MM.1S (cell line): ENCODE results near the gene CYP4F12.
"Not testable (repeated sequence)": the region's sequence is repeated elsewhere in the genome, so short reads cannot be mapped to it uniquely, and the experiment has no call there.

Experiments used
- DNase-seq: peaks from one replicate; pipeline ENCODE4 v3.0.0-alpha.2; 2015
- H2AFZ ChIP-seq: fragments of 300-600 bp; sonication (generic); 2 replicates; pipeline ENCODE4 v1.6.0; 2016; ENCODE audit warnings: antibody characterized with exemption, low read length
- H3F3A ChIP-seq: fragments of 300-600 bp; sonication (generic); 2 replicates; pipeline ENCODE4 v1.6.1; 2016; ENCODE audit warnings: mild to moderate bottlenecking, antibody characterized with exemption, low read length, moderate library complexity, mixed read lengths; ENCODE audit not compliant: insufficient read depth
- H3K27ac ChIP-seq: fragments of 300-600 bp; sonication (generic); 2 replicates; pipeline ENCODE4 v1.5.1; 2016; ENCODE audit warnings: mild to moderate bottlenecking, low read length
- H3K27me3 ChIP-seq: fragments of 300-600 bp; sonication (generic); replicated peaks from 2 replicates; pipeline ENCODE4 v1.6.0; 2016; ENCODE audit warnings: low read length; ENCODE audit not compliant: insufficient read depth
- H3K36me3 ChIP-seq: fragments of 300-600 bp; sonication (generic); replicated peaks from 2 replicates; pipeline ENCODE4 v1.6.1; 2016; ENCODE audit warnings: mild to moderate bottlenecking, low read length, mixed read lengths; ENCODE audit not compliant: insufficient read depth
- H3K4me1 ChIP-seq: fragments of 300-600 bp; sonication (generic); 2 replicates; pipeline ENCODE4 v1.6.1; 2016; ENCODE audit warnings: low read length, mixed read lengths
- H3K4me2 ChIP-seq: fragments of 300-600 bp; sonication (generic); 2 replicates; pipeline ENCODE4 v1.6.0; 2016; ENCODE audit warnings: low read depth, low read length
- H3K4me3 ChIP-seq: fragments of 300-600 bp; sonication (generic); 2 replicates; pipeline ENCODE4 v1.5.1; 2016; ENCODE audit warnings: low read length, mixed read lengths
- H3K79me2 ChIP-seq: fragments of 300-600 bp; sonication (generic); 2 replicates; pipeline ENCODE4 v1.6.1; 2016; ENCODE audit warnings: mixed run types, low read length, mixed read lengths
- H3K9ac ChIP-seq: fragments of 300-600 bp; sonication (generic); 2 replicates; pipeline ENCODE4 v1.6.1; 2016; ENCODE audit warnings: low read length, mixed read lengths
- H3K9me2 ChIP-seq: fragments of 300-600 bp; sonication (generic); replicated peaks from 2 replicates; pipeline ENCODE4 v1.6.1; 2016; ENCODE audit warnings: mild to moderate bottlenecking, low read length, mixed read lengths; ENCODE audit not compliant: insufficient read depth
- H3K9me3 ChIP-seq: fragments of 300-600 bp; sonication (generic); replicated peaks from 2 replicates; pipeline ENCODE4 v1.6.1; 2016; ENCODE audit warnings: mild to moderate bottlenecking, low read length, mixed read lengths; ENCODE audit not compliant: insufficient read depth
- H4K20me1 ChIP-seq: fragments of 300-600 bp; sonication (generic); 2 replicates; pipeline ENCODE4 v1.6.1; 2016; ENCODE audit warnings: mild to moderate bottlenecking, low read length, moderate library complexity, mixed read lengths; ENCODE audit not compliant: insufficient read depth
- CTCF ChIP-seq: fragments of 300-600 bp; sonication (generic); IDR thresholded peaks from 2 replicates; pipeline ENCODE4 v1.5.1; 2016; ENCODE audit warnings: antibody characterized with exemption, low read length, mixed read lengths
- EZH2 ChIP-seq: fragments of 300-600 bp; sonication (generic); optimal IDR thresholded peaks from 2 replicates; pipeline ENCODE3; 2017; ENCODE audit warnings: low read depth, mild to moderate bottlenecking, antibody characterized with exemption, low read length, mixed read lengths
- EZH2phosphoT487 ChIP-seq: fragments of 300-600 bp; sonication (generic); IDR thresholded peaks from 2 replicates; pipeline ENCODE4 v1.6.1; 2018; ENCODE audit warnings: antibody characterized with exemption, low read length

CYP4F12 gene

DNA sequence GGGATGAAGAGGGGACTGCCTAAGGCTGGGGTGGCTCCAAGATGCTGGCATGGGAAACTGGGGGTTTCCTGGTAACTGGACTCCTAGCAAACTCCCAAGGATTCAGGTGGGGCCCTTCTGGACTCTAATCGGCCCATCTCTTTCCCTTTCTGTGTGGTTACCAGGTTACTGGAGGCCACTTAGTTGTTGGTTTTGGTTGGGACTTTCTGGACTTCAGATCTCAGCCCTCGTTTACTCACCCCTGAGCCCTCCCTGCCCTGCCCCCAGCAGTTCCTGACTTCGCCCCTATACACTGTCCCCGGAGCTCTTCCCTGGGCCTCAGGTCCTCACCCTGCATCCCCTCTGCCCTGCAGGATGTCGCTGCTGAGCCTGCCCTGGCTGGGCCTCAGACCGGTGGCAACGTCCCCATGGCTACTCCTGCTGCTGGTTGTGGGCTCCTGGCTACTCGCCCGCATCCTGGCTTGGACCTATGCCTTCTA lies 328 bp downstream of the CYP4F12 start:
- H3K4me3 ChIP-seq = no peak overlapping the region
- H4K20me1 ChIP-seq = no peaks in the 10 kb centered on the region
- H3K27me3 ChIP-seq = peaks cover 10% of the 10 kb centered on the region; the same call in 1 of the 2 replicates
- DNase-seq = no peak
- no peak overlapping the region for H3K9ac ChIP-seq
- no peaks in the 10 kb centered on the region for H3F3A ChIP-seq
- no peaks in the 10 kb centered on the region for H3K36me3 ChIP-seq
- H3K79me2 ChIP-seq = no peaks in the 10 kb centered on the region
- H3K9me3 ChIP-seq = no peaks in the 10 kb centered on the region
- no peak overlapping the region for H3K27ac ChIP-seq
- no peaks in the 10 kb centered on the region for H3K4me1 ChIP-seq
- TF ChIP-seq EZH2 = no peak
- no peak for TF ChIP-seq CTCF
- TF ChIP-seq EZH2phosphoT487 = no peak
- H3K9me2 ChIP-seq = no peaks in the 10 kb centered on the region
- H2AFZ ChIP-seq = no peak overlapping the region
- no peak overlapping the region for H3K4me2 ChIP-seq

DNA sequence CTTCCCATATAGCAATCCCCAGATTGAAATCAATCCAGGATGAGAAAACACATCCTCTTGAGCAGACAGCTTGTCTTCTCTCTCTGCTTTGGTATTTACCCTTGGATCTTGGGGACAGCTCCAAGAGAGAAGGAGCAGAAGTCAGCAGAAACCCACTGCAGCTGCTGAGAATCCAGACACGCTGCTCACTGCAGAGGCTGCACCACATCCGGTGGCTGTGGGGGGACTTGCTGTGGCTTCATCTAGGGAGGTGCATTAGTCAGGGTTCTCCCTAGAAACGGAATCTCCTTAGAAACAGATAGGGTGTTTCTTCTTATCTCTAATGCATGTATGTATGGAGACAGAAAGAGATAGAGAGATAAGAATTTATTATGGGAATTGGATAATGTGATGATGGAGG lies 2.7 kb downstream of the CYP4F12 start:
- Histone ChIP-seq H3K4me2 (no peak overlapping the region), H3K79me2 (no peaks in the 10 kb centered on the region), H3K9me3 (no peaks in the 10 kb centered on the region), H3K36me3 (no peaks in the 10 kb centered on the region), H4K20me1 (no peaks in the 10 kb centered on the region), H3K9me2 (no peaks in the 10 kb centered on the region), H3K27me3 (peaks cover 2% of the 10 kb centered on the region; the same call in 1 of the 2 replicates), H3F3A (no peaks in the 10 kb centered on the region), H2AFZ (no peak overlapping the region), H3K27ac (no peak overlapping the region), H3K4me3 (no peak overlapping the region), H3K4me1 (no peaks in the 10 kb centered on the region), H3K9ac (no peak overlapping the region)
- no peak for DNase-seq
- TF ChIP-seq EZH2phosphoT487 (no peak), CTCF (no peak), EZH2 (no peak)

DNA sequence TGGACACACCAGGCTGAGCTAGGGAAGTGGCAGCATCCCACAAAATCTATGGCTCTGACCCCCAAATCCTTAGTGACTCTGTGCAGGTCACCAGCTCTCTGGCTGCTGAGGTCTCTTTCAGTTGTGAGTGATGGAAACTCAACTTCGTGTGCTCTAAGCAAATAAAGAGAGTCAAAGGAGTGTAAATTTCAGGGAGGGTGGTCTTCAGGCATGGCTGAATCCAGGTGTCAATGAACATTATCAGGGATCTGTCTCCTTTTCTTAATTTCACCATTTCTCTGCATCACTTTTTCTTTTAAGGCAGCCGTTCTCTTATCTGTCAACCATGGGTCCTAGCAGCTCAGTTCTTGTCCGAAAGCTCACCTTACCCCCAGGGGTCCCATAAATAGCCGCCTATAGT lies 6.2 kb downstream of the CYP4F12 start:
- no peak overlapping the region for H3K27ac ChIP-seq
- no peak for DNase-seq
- H3K79me2 ChIP-seq = no peaks in the 10 kb centered on the region
- H3K4me2 ChIP-seq = no peak overlapping the region
- H3K9me2 ChIP-seq = no peaks in the 10 kb centered on the region
- no peak overlapping the region for H3K9ac ChIP-seq
- H2AFZ ChIP-seq = no peak overlapping the region
- peaks cover 3% of the 10 kb centered on the region; the same call in 1 of the 2 replicates for H3K27me3 ChIP-seq
- H3K4me1 ChIP-seq = no peaks in the 10 kb centered on the region
- H3K4me3 ChIP-seq = no peak overlapping the region
- TF ChIP-seq EZH2phosphoT487 = no peak
- no peaks in the 10 kb centered on the region for H3F3A ChIP-seq
- no peaks in the 10 kb centered on the region for H4K20me1 ChIP-seq
- no peaks in the 10 kb centered on the region for H3K9me3 ChIP-seq
- no peaks in the 10 kb centered on the region for H3K36me3 ChIP-seq

DNA sequence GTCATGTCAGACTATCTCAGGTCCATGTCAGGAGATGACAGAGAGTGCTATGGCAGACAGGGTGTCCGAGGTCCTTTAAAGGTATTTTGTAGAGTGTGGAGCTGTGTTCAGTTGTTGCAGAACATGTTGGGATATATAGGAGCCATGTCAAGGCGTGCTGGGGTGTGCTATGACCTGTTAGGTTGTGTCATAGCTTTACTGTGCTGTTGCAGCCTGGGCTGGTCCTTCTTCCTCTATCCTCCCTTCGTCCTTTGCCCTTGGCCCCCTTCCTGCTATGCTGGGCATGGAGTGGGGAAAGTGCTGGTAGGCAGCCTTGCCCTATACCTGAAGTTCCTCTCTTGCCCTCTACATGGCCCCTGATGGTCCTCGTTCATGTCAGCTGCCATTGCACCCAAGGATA lies 7.0 kb downstream of the CYP4F12 start:
- not testable (repeated sequence) for H3K79me2 ChIP-seq, H3K9me2 ChIP-seq, H3K36me3 ChIP-seq, H3K4me2 ChIP-seq, H3K4me3 ChIP-seq, H3K4me1 ChIP-seq, H3K9me3 ChIP-seq, H3K9ac ChIP-seq, H4K20me1 ChIP-seq, H3K27ac ChIP-seq, H2AFZ ChIP-seq, DNase-seq, H3K27me3 ChIP-seq, H3F3A ChIP-seq
